MCF 10A (cell line): ENCODE results near the gene EGFL7. TPM values are rescaled to one million over a fixed set of nuclear protein-coding genes. Genes with fewer than 3 reads are reported as not detected.

Experiments used
- BruUV-seq: library from RNA; stranded (reverse); fragments of 400-500 nt; replicated peaks from 2 replicates; lab custom pipeline; 2021; lab: Mats Ljungman, UMichigan
- CTCF ChIA-PET: fragments of 300-600 bp; sonication (Branson Sonifier 250); formaldehyde crosslinking; extraction: SDS; loops from one replicate; lab custom pipeline; 2021; ENCODE audit warnings: antibody characterized with exemption, inconsistent platforms; lab: Yijun Ruan, JAX
- POLR2A ChIA-PET: fragments of 300-600, 350-650 bp; sonication (Branson Sonifier 250); formaldehyde crosslinking; extraction: SDS; loops from one replicate; lab custom pipeline; 2020; ENCODE audit warnings: antibody characterized with exemption, inconsistent platforms; lab: Yijun Ruan, JAX
- DNase-seq: peaks from one replicate; pipeline ENCODE4 v3.0.0-alpha.2; 2018; ENCODE audit not compliant: unreplicated experiment
- H3K27ac Mint-ChIP-seq: one replicate; pipeline ENCODE4 v1.8.0; 2022; ENCODE audit warnings: mild to moderate bottlenecking, low read depth, mixed read lengths; ENCODE audit not compliant: unreplicated experiment
- H3K27me3 Mint-ChIP-seq: one replicate; pipeline ENCODE4 v1.8.0; 2022; ENCODE audit warnings: mixed read lengths; ENCODE audit not compliant: insufficient read depth, unreplicated experiment
- H3K36me3 Mint-ChIP-seq: one replicate; pipeline ENCODE4 v1.8.0; 2022; ENCODE audit warnings: mild to moderate bottlenecking, moderate library complexity, mixed read lengths; ENCODE audit not compliant: insufficient read depth, unreplicated experiment
- H3K4me1 Mint-ChIP-seq: one replicate; pipeline ENCODE4 v1.8.0; 2022; ENCODE audit warnings: mixed read lengths; ENCODE audit not compliant: insufficient read depth, unreplicated experiment
- H3K4me3 Mint-ChIP-seq: one replicate; pipeline ENCODE4 v1.8.0; 2022; ENCODE audit warnings: mild to moderate bottlenecking, moderate library complexity, mixed read lengths; ENCODE audit not compliant: unreplicated experiment
- H3K9me3 Mint-ChIP-seq: one replicate; pipeline ENCODE4 v1.8.0; 2022; ENCODE audit warnings: mixed read lengths; ENCODE audit not compliant: unreplicated experiment
- intact Hi-C: fragments of 100-400 bp; cut with micrococcal nuclease; formaldehyde crosslinking; loops from 2 replicates; pipeline ENCODE4 v1.14.1; 2022
- total RNA-seq: library from RNA; stranded (reverse); gene quantifications from 2 replicates; pipeline ENCODE4 v1.2.3, GENCODE V29; 2022
- TF ChIP-seq, protein P1 (sequence below): fragments of 200-600 bp; IDR thresholded peaks from one replicate; pipeline ENCODE4 v1.8.0; 2022; ENCODE audit warnings: antibody characterized with exemption, mild to moderate bottlenecking; ENCODE audit not compliant: unreplicated experiment

The EGFL7 gene
- total RNA-seq, 1 experiment from 2014 or later = 3.9 TPM

DNA sequence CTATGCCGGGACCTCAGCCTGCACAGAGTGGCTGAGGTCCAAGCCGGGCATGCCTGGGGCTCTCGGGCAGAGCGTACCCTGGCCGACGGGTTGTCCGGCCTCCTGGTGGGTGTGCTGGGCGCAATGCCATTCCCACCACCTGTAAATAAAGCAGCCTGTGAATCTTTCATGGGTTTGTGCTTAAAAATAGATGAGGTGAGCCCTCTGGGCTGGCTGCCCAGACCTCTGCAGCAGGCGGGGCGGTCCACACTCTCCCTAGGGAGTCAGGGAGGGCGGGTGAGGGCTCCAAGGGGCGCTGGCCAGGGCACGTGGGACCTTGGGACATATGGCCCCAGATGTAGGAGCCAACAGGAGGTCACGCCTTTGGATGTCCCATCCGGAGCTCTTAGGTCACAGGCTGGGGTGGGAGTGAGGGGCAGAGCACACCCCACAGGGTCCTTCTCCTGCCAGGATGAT lies 28.1 kb downstream of the EGFL7 start:
- BruUV-seq = no TSS peak
- peak; percentile 58 for DNase-seq

DNA sequence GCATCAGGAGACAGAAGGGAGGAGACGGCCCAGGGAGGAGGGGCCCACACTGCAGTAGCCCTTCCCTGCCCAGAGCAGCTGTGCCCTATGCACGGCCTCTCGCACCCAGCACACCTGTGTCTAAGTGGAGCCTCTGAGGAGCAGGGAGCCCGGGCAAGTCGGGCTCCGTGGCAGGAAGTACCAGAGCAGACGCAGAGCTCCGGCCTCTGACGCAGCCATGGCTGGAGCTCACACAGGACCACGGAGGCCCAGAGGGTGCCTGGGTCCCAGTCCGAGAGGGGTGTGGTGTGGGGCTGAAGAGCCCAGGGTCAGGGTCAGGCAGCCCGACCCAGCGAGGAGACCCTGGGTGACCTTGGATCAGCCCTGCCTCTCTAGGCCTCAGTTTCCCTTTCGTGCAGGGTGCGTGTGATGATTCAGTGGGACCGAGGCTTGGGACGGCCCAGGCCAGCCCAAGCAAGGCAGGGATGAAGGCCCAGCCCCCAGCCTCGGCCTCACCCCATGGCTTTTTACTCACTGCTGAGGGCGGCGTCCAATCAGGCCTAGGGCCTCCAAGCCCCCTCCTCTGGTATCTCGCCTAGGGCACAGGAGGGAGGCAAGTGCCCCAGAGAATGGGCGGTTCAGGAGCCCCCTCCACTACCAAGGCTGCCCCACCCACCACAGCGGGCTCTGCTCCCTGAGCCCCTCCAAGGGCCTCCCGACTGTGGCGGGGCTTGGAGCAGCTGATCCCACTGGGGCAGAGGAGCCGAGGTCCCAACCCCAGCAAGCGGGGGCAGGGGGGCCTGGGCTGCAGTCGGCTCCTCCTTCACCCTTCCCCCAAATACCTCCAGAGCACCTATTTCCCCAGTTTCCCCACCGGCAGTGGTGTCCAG lies 28.8 kb downstream of the EGFL7 start:
- Mint-ChIP-seq H3K9me3 (no peaks in the 10 kb centered on the region), H3K4me1 (peaks cover 18% of the 10 kb centered on the region), H3K4me3 (no peak overlapping the region), H3K27me3 (no peaks in the 10 kb centered on the region), H3K36me3 (no peaks in the 10 kb centered on the region), H3K27ac (no peak overlapping the region)
- BruUV-seq = no TSS peak
- ChIA-PET CTCF (interaction anchor here (0.7 kb wide), 1 partner anchor 53 kb away, joined by 3 read pairs; no protein-coding TSS in a partner anchor), POLR2A (no interaction called here)
- intact Hi-C loops = loop anchor here (5.0 kb wide), 1 partner anchor 49 kb away; no protein-coding TSS in a partner anchor
- TF ChIP-seq, protein P1, sequence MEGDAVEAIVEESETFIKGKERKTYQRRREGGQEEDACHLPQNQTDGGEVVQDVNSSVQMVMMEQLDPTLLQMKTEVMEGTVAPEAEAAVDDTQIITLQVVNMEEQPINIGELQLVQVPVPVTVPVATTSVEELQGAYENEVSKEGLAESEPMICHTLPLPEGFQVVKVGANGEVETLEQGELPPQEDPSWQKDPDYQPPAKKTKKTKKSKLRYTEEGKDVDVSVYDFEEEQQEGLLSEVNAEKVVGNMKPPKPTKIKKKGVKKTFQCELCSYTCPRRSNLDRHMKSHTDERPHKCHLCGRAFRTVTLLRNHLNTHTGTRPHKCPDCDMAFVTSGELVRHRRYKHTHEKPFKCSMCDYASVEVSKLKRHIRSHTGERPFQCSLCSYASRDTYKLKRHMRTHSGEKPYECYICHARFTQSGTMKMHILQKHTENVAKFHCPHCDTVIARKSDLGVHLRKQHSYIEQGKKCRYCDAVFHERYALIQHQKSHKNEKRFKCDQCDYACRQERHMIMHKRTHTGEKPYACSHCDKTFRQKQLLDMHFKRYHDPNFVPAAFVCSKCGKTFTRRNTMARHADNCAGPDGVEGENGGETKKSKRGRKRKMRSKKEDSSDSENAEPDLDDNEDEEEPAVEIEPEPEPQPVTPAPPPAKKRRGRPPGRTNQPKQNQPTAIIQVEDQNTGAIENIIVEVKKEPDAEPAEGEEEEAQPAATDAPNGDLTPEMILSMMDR = no peak
- DNase-seq = no peak

More for the DNA sequence above, 28.1 kb downstream of the EGFL7 start:
- ChIA-PET CTCF (interaction anchor here (0.7 kb wide), 1 partner anchor 52 kb away, joined by 3 read pairs; no protein-coding TSS in a partner anchor), POLR2A (no interaction called here)
- Mint-ChIP-seq H3K4me1 (peaks cover 18% of the 10 kb centered on the region), H3K36me3 (no peaks in the 10 kb centered on the region), H3K27me3 (no peaks in the 10 kb centered on the region), H3K9me3 (no peaks in the 10 kb centered on the region), H3K27ac (no peak overlapping the region), H3K4me3 (no peak overlapping the region)
- TF ChIP-seq, protein P1 = no peak
- intact Hi-C loops = loop anchor here (5.0 kb wide), 1 partner anchor 49 kb away; no protein-coding TSS in a partner anchor

DNA sequence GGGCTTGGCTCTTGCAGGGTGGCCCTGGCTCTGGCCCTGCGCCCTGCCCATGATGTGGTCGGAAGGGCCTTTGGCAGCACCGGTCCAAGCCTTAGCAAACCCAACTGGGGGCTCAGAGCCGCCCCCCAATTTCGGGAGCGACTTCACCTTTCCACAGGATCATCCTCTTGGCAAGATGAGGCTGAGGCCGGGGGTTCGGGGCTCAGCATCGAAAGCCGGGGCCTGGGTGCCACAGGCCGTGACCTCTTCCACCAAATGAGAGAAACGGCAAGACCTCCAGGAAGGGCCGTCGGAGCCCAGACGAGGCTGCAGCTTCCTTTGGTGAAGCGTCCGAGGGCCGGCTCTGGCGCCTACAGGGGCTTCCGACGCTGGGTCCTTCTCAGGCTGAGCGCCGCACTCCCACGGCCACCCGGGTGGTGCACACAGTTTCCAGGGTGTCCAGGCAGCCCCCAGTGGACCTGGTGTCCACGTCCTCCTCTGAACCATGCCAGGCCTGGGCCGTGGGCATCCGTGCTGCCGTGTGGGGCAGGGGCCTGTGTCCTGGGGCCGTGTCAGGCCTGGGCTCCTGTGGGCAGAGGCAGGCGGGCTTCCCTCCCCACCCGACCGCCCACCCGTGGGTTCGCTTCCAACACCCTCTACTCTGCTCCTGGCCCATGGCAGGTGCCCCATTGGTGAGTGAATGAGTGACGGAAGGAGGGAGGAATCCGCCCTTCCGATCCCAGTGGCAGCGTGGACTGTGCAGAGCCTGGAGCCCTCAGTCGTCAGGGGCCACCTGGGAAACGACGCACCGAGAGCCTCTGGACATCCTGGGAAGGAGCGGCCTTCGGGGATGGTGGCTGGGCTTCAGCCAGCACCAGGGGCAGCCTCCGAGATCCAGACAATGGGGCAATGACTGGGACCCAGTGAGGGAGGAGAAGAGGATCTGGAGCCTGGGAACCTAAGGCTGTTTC lies 29.7 kb downstream of the EGFL7 start:
- no peaks in the 10 kb centered on the region for H3K27me3 Mint-ChIP-seq
- no peak overlapping the region for H3K27ac Mint-ChIP-seq
- no peaks in the 10 kb centered on the region for H3K9me3 Mint-ChIP-seq
- DNase-seq = no peak
- POLR2A ChIA-PET = interaction anchor here (0.6 to 3.7 kb wide), 4 partner anchors 31 to 147 kb away, joined by 3 to 44 read pairs (median 7); partner anchors contain the start of genes NOTCH1 and RABL6
- BruUV-seq = no TSS peak
- H3K36me3 Mint-ChIP-seq = no peaks in the 10 kb centered on the region
- CTCF ChIA-PET = interaction anchor here (1.0 kb wide), 1 partner anchor 9 kb away, joined by 6 read pairs; no protein-coding TSS in a partner anchor
- peaks cover 24% of the 10 kb centered on the region for H3K4me1 Mint-ChIP-seq
- TF ChIP-seq, protein P1 = no peak
- intact Hi-C loops = loop anchor here (5.0 kb wide), 1 partner anchor 50 kb away; no protein-coding TSS in a partner anchor
- H3K4me3 Mint-ChIP-seq = no peak overlapping the region
